Dendritic cell treated with granulocyte-macrophage colony-stimulating factor and Interleukin-4, amounts not matched to agents 40 ng/mL and 50 ng/mL, for 4 days (primary cell): ENCODE data around the gene ADAMTS17.
"Not testable (repeated sequence)": the region's sequence is repeated elsewhere in the genome, so short reads cannot be mapped to it uniquely, and the experiment has no call there.

Source experiments
- H3K27ac Mint-ChIP-seq: one replicate; pipeline ENCODE4 v1.8.0; 2022; ENCODE audit warnings: mild to moderate bottlenecking, mixed read lengths
- H3K27me3 Mint-ChIP-seq: one replicate; pipeline ENCODE4 v1.8.0; 2022; ENCODE audit warnings: mild to moderate bottlenecking, mixed read lengths
- H3K36me3 Mint-ChIP-seq: one replicate; pipeline ENCODE4 v1.8.0; 2022; ENCODE audit warnings: low read depth, mixed read lengths
- H3K4me1 Mint-ChIP-seq: one replicate; pipeline ENCODE4 v1.8.0; 2022; ENCODE audit warnings: low read depth, mixed read lengths
- H3K4me3 Mint-ChIP-seq: one replicate; pipeline ENCODE4 v1.8.0; 2022; ENCODE audit warnings: mild to moderate bottlenecking, moderate library complexity, mixed read lengths
- H3K9me3 Mint-ChIP-seq: one replicate; pipeline ENCODE4 v1.8.0; 2022; ENCODE audit warnings: mixed read lengths
- intact Hi-C: fragments of 100-400 bp; cut with micrococcal nuclease; formaldehyde crosslinking; loops from one replicate; pipeline ENCODE4 v1.15.0; 2022

The ADAMTS17 gene

DNA sequence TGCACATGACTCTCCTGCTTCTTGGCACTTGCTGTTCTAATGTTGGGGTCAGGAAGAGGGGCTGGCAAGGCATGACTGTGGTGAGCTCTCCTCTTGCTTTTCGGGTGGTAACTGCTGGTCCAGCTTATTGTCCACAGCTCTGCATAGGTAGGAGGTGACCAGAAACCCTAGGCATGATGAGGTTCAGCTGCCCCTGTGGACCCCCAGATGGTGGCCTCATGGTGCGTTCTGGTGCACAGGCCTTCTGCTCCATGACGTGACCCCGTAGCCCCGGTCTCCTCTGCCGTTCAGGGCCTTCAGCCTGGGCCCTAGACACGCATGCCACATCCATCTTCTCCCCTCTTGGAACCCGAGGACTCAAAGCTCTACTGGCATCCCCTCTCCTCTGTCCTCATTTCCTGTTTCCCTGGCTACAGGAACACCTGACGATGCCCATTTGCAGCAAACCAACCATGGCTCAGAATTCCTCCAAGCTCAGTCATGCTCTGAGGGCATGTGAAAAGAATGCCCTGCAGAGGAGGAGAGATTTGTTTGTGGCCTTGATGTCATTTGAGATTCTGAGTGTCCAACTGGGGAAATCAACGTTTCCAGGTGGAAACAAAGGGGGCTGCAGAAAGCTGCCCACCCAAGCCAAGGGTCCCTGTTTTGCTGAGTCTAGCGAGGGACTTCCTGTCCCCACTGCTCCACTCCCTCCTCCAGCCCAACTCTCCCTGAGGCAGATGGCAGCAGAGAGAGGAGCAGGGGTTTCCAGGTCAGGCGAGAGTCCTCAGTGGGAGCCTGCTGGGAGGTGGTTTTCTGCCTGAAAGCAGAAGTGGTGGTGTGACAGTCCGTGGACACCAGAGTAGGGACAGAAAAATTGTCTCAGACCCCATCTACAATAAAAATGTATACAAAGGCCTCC lies 409.8 kb downstream of the ADAMTS17 start:
- Mint-ChIP-seq H3K9me3 (no peaks in the 10 kb centered on the region), H3K4me1 (peaks cover 8% of the 10 kb centered on the region), H3K4me3 (no peak overlapping the region), H3K27me3 (peaks cover 49% of the 10 kb centered on the region), H3K36me3 (no peaks in the 10 kb centered on the region), H3K27ac (no peak overlapping the region)
- intact Hi-C loops, result loop anchor here (5.0 kb wide), 1 partner anchor 400 kb away; no protein-coding TSS in a partner anchor

- intact Hi-C loops, result loop anchor here (5.0 kb wide), 1 partner anchor 402 kb away; no protein-coding TSS in a partner anchor
- H3K27me3 Mint-ChIP-seq, result peaks cover 45% of the 10 kb centered on the region
- no peaks in the 10 kb centered on the region for H3K9me3 Mint-ChIP-seq
- H3K36me3 Mint-ChIP-seq, result no peaks in the 10 kb centered on the region
- H3K4me3 Mint-ChIP-seq, result no peak overlapping the region
- peaks cover 12% of the 10 kb centered on the region for H3K4me1 Mint-ChIP-seq
- no peak overlapping the region for H3K27ac Mint-ChIP-seq
Measured at GRCh38 chr15:99930696-99931095, 411.1 kb downstream of the ADAMTS17 start.

GRCh38 chr15:99929266-99929665 lies 412.5 kb downstream of the ADAMTS17 start:
- H3K4me1 Mint-ChIP-seq, result peaks cover 15% of the 10 kb centered on the region
- H3K36me3 Mint-ChIP-seq, result no peaks in the 10 kb centered on the region
- H3K27me3 Mint-ChIP-seq, result peaks cover 50% of the 10 kb centered on the region
- no peak overlapping the region for H3K4me3 Mint-ChIP-seq
- no peaks in the 10 kb centered on the region for H3K9me3 Mint-ChIP-seq
- intact Hi-C loops, result no loop called here
- no peak overlapping the region for H3K27ac Mint-ChIP-seq

- no peaks in the 10 kb centered on the region for H3K9me3 Mint-ChIP-seq
Measured at GRCh38 chr15:99928429-99928981, 413.3 kb downstream of the ADAMTS17 start.

GRCh38 chr15:99926532-99926931 lies 415.2 kb downstream of the ADAMTS17 start:
- H3K36me3 Mint-ChIP-seq, H3K27ac Mint-ChIP-seq, H3K9me3 Mint-ChIP-seq, intact Hi-C loops, H3K4me3 Mint-ChIP-seq: not testable (repeated sequence)
- peaks cover 56% of the 10 kb centered on the region for H3K27me3 Mint-ChIP-seq
- H3K4me1 Mint-ChIP-seq, result peaks cover 15% of the 10 kb centered on the region

More at GRCh38 chr15:99928429-99928981, 413.3 kb downstream of the ADAMTS17 start:
- intact Hi-C loops, result no loop called here
- H3K27me3 Mint-ChIP-seq, result peaks cover 53% of the 10 kb centered on the region
- H3K27ac Mint-ChIP-seq, result peak overlapping the region; percentile 46
- peaks cover 15% of the 10 kb centered on the region for H3K4me1 Mint-ChIP-seq
- peak overlapping the region; percentile 70 for H3K4me3 Mint-ChIP-seq
- no peaks in the 10 kb centered on the region for H3K36me3 Mint-ChIP-seq

- no peak overlapping the region for H3K27ac Mint-ChIP-seq
- H3K9me3 Mint-ChIP-seq, result no peaks in the 10 kb centered on the region
- no peaks in the 10 kb centered on the region for H3K36me3 Mint-ChIP-seq
- intact Hi-C loops, result no loop called here
- H3K4me3 Mint-ChIP-seq, result peak overlapping the region; percentile 62
- H3K4me1 Mint-ChIP-seq, result peaks cover 15% of the 10 kb centered on the region
- peaks cover 54% of the 10 kb centered on the region for H3K27me3 Mint-ChIP-seq
Measured at GRCh38 chr15:99925661-99926461, 415.9 kb downstream of the ADAMTS17 start.

GRCh38 chr15:99923711-99924110 lies 418.1 kb downstream of the ADAMTS17 start:
- no peak overlapping the region for H3K4me3 Mint-ChIP-seq
- H3K4me1 Mint-ChIP-seq, result peaks cover 9% of the 10 kb centered on the region
- peaks cover 50% of the 10 kb centered on the region for H3K27me3 Mint-ChIP-seq
- H3K9me3 Mint-ChIP-seq, result no peaks in the 10 kb centered on the region
- no peaks in the 10 kb centered on the region for H3K36me3 Mint-ChIP-seq
- H3K27ac Mint-ChIP-seq, result no peak overlapping the region
- intact Hi-C loops, result no loop called here
